HepG2 (cell line): ENCODE data around the gene AGBL1. TPM values are rescaled to one million over a fixed set of nuclear protein-coding genes. Genes with fewer than 3 reads are reported as not detected.

ENCODE experiments used
- ATAC-seq: fragments of 200-7000 bp; cut with Tn5 transposase; 3 replicates; pipeline ENCODE4 v1.9.1; 2020; ENCODE audit warnings: mild to moderate bottlenecking, moderate library complexity
- BruUV-seq: library from RNA; stranded (reverse); fragments of 400-500 nt; replicated peaks from 2 replicates; lab custom pipeline; 2021; lab: Mats Ljungman, UMichigan
- CTCF ChIA-PET: fragments of 300-600 bp; formaldehyde crosslinking; extraction: SDS; loops from one replicate; lab custom pipeline; 2021; ENCODE audit warnings: low total read pairs, inconsistent platforms, low intra/inter-chr PET ratio; lab: Yijun Ruan, JAX
- POLR2A ChIA-PET: fragments of 350-600 bp; sonication (Branson Sonifier 250); formaldehyde crosslinking; loops from one replicate; lab custom pipeline; 2020; ENCODE audit warnings: antibody characterized with exemption, inconsistent platforms; lab: Yijun Ruan, JAX
- DNase-seq: peaks from one replicate; pipeline ENCODE4 v3.0.0-alpha.2; 2015; ENCODE audit warnings: low spot score
- FAIRE-seq: peaks from 3 replicates; lab custom pipeline; 2011; peaks lifted over from hg19 to GRCh38; lab: Jason Lieb, UNC
- H2AFZ ChIP-seq: one replicate; pipeline ENCODE4 v1.6.1; 2011; ENCODE audit warnings: low read length, inconsistent platforms
- H3K27ac ChIP-seq: fragments of 300-600 bp; 3 replicates; pipeline ENCODE4 v1.8.0; 2011; ENCODE audit warnings: mixed run types, mild to moderate bottlenecking, mixed read lengths, low read length, inconsistent platforms; ENCODE audit not compliant: insufficient read depth; ENCODE audit errors: extremely low read length
- H3K27me3 ChIP-seq, 2 experiments: fragments of 200-600 bp in 1 of 2; 2 replicates in 1 of 2; 3 replicates in 1 of 2; pipeline versions ENCODE4 v1.6.0 to v1.8.0; 2011; ENCODE audit warnings: low read length in 2 of 2, mild to moderate bottlenecking in 2 of 2, moderate library complexity in 2 of 2, inconsistent platforms in 1 of 2; ENCODE audit not compliant: insufficient read depth in 2 of 2, control insufficient read depth in 1 of 2
- H3K36me3 ChIP-seq, 2 experiments: fragments of 200-600 bp in 1 of 2; replicated peaks in 1 of 2; 2 replicates in 1 of 2; 3 replicates in 1 of 2; pipeline versions ENCODE4 v1.5.1 to v1.8.0; 2011; ENCODE audit warnings: low read length in 2 of 2, inconsistent platforms in 1 of 2; ENCODE audit not compliant: insufficient read depth in 2 of 2, control insufficient read depth in 1 of 2
- H3K4me1 ChIP-seq: 2 replicates; pipeline ENCODE4 v1.5.1; 2012; ENCODE audit warnings: low read length, inconsistent platforms; ENCODE audit not compliant: insufficient read depth
- H3K4me2 ChIP-seq: 2 replicates; pipeline ENCODE4 v1.6.0; 2011; ENCODE audit warnings: low read depth, low read length, inconsistent platforms
- H3K4me3 ChIP-seq, 3 experiments: fragments of 200-600 bp in 1 of 3; sonication (generic), shearing (Covaris generic) in 1 of 3; replicated peaks in 1 of 3; 2 replicates each; pipeline ENCODE4 v1.5.1; 2011 to 2016; ENCODE audit warnings: low read length in 3 of 3, inconsistent platforms in 2 of 3, low read depth in 2 of 3, mild to moderate bottlenecking in 2 of 3, control low read depth in 1 of 3, mixed read lengths in 1 of 3; ENCODE audit not compliant: insufficient read depth in 1 of 3
- H3K79me2 ChIP-seq: one replicate; pipeline ENCODE4 v1.6.1; 2011; ENCODE audit warnings: low read length, inconsistent platforms; ENCODE audit not compliant: insufficient read depth
- H3K9ac ChIP-seq: 2 replicates; pipeline ENCODE4 v1.6.0; 2011; ENCODE audit warnings: mild to moderate bottlenecking, low read depth, low read length, inconsistent platforms; ENCODE audit not compliant: insufficient read depth
- H3K9me3 ChIP-seq: 2 replicates; pipeline ENCODE4 v1.5.1; 2012; ENCODE audit warnings: mild to moderate bottlenecking, low read length
- H4K20me1 ChIP-seq: 2 replicates; pipeline ENCODE4 v1.6.0; 2011; ENCODE audit warnings: inconsistent platforms, mild to moderate bottlenecking, low read length, moderate library complexity; ENCODE audit not compliant: insufficient read depth
- AGO1 ChIP-seq: fragments of 200-400 bp; formaldehyde crosslinking; IDR thresholded peaks from 2 replicates; pipeline ENCODE4 v1.6.1; 2017; ENCODE audit warnings: mild to moderate bottlenecking, low read depth, low read length, moderate library complexity; ENCODE audit not compliant: poor library complexity, severe bottlenecking
- BHLHE40 ChIP-seq: IDR thresholded peaks from 2 replicates; pipeline ENCODE4 v1.6.1; 2011; ENCODE audit warnings: low read length, improper control_type of control experiment
- HES4 ChIP-seq: sonication (generic); formaldehyde crosslinking; IDR thresholded peaks from 2 replicates; pipeline ENCODE4 v1.9.0; 2021; ENCODE audit warnings: mild to moderate bottlenecking, missing genetic modification reagents, borderline replicate concordance
- HINFP ChIP-seq: sonication (generic); formaldehyde crosslinking; IDR thresholded peaks from 2 replicates; pipeline ENCODE4 v1.4.0; 2020; ENCODE audit warnings: low read depth, mild to moderate bottlenecking, missing genetic modification reagents
- HOXA5 ChIP-seq: sonication (generic); formaldehyde crosslinking; IDR thresholded peaks from 2 replicates; pipeline ENCODE4 v1.4.0; 2020; ENCODE audit warnings: missing genetic modification reagents
- HOXD1 ChIP-seq: sonication (generic); formaldehyde crosslinking; IDR thresholded peaks from 2 replicates; pipeline ENCODE4 v1.5.0; 2020; ENCODE audit warnings: missing genetic modification reagents
- JUNB ChIP-seq: sonication (generic); formaldehyde crosslinking; IDR thresholded peaks from 2 replicates; pipeline ENCODE4 v1.8.0; 2022; ENCODE audit warnings: missing genetic modification reagents, mild to moderate bottlenecking, borderline replicate concordance
- RBM22 ChIP-seq: fragments of 200-400 bp; formaldehyde crosslinking; optimal IDR thresholded peaks from 2 replicates; pipeline ENCODE3; 2017; ENCODE audit warnings: mild to moderate bottlenecking, low read length, moderate library complexity
- RFX1 ChIP-seq: fragments of 450-650 bp; IDR thresholded peaks from 2 replicates; pipeline ENCODE4 v1.6.1; 2017
- RFXANK ChIP-seq: IDR thresholded peaks from 2 replicates; pipeline ENCODE4 v1.6.1; 2016
- RXRA ChIP-seq: sonication (generic); formaldehyde crosslinking; IDR thresholded peaks from 2 replicates; pipeline ENCODE4 v1.5.1; 2020; ENCODE audit warnings: missing genetic modification reagents
- SNRNP70 ChIP-seq: fragments of 200-400 bp; formaldehyde crosslinking; IDR thresholded peaks from 2 replicates; pipeline ENCODE4 v1.6.1; 2017; ENCODE audit warnings: mild to moderate bottlenecking, low read depth, low read length, moderate library complexity
- TEAD2 ChIP-seq: sonication (generic); formaldehyde crosslinking; IDR thresholded peaks from 2 replicates; pipeline ENCODE4 v1.9.0; 2021; ENCODE audit warnings: missing genetic modification reagents
- TSC22D2 ChIP-seq: sonication (generic); formaldehyde crosslinking; IDR thresholded peaks from 2 replicates; pipeline ENCODE4 v1.5.1; 2020; ENCODE audit warnings: missing genetic modification reagents, mild to moderate bottlenecking, borderline replicate concordance
- ZNF136 ChIP-seq: sonication (generic); formaldehyde crosslinking; IDR thresholded peaks from 2 replicates; pipeline ENCODE4 v1.8.1; 2022; ENCODE audit warnings: low read depth, mild to moderate bottlenecking, moderate library complexity, missing genetic modification reagents
- WGBS: methylation state at CpG from one replicate; pipeline ENCODE4 v1.1.6; 2017; ENCODE audit warnings: low lambda C conversion rate; 5-methylcytosine and 5-hydroxymethylcytosine counted together
- in situ Hi-C: cut with HindIII; loops from 2 replicates; pipeline ENCODE4 v1.10.0; 2017; ENCODE audit warnings: low pct_unique_long_range_greater_than_20kb; ENCODE audit not compliant: extremely low pct_ligation_motif_present
- intact Hi-C: fragments of 100-400 bp; cut with micrococcal nuclease; formaldehyde crosslinking; loops from one replicate; pipeline ENCODE4 v1.10.0; 2022; ENCODE audit not compliant: unreplicated experiment
- polyA plus RNA-seq, 8 experiments: library from polyadenylated mRNA; depleted of rRNA in 3 of 8; stranded (reverse) in 7 of 8; unstranded in 1 of 8; fragments of >200 nt; fragmentation: Illumina TruSeq in 4 of 8; extraction: Trizol in 4 of 8; gene quantifications; 2 replicates each; pipeline versions ENCODE4 v1.2.1 to v1.2.3, GENCODE V29; 2011 to 2016; ENCODE audit warnings: low read depth in 4 of 8, missing spikeins in 1 of 8, mixed read lengths in 1 of 8; ENCODE audit not compliant: insufficient read depth in 1 of 8
- total RNA-seq, 5 experiments: library from RNA; depleted of rRNA; stranded (reverse); fragments of >200 nt; fragmentation: Illumina TruSeq; extraction: Trizol; gene quantifications; 2 replicates each; pipeline ENCODE4 v1.2.3, GENCODE V29; 2016; ENCODE audit warnings: low read depth in 1 of 5

The AGBL1 gene
- total and polyA plus RNA-seq, 2 of the 13 experiments (the other 11 are each of a cell fraction or from before 2014, with no cell fraction given), result 0.01 TPM; not detected in 1

- no peak for FAIRE-seq
- in situ Hi-C loops, result no loop called here
- CTCF ChIA-PET, result no interaction called here
Measured at GRCh38 chr15:86205096-86205495, 125.4 kb downstream of the AGBL1 start.

GRCh38 chr15:86213420-86213819, 133.7 kb downstream of the AGBL1 start:
- H3K36me3 ChIP-seq, result no peaks in the 10 kb centered on the region
- H3K4me3 ChIP-seq, result no peak overlapping the region
- in situ Hi-C loops (no loop called here), intact Hi-C loops (no loop called here)
- ChIA-PET POLR2A (no interaction called here), CTCF (no interaction called here)
- no peaks in the 10 kb centered on the region for H3K79me2 ChIP-seq
- no peak overlapping the region for H2AFZ ChIP-seq
- H3K27me3 ChIP-seq, result no peaks in the 10 kb centered on the region
- TF ChIP-seq ZNF136 (CRISPR knock-in tag), result no peak
- no peak for TF ChIP-seq HES4 (CRISPR knock-in tag)
- TF ChIP-seq RFXANK (CRISPR knock-in tag), result no peak
- TF ChIP-seq HINFP, result no peak
- no peak for TF ChIP-seq HOXA5
- no peak for TF ChIP-seq RBM22
- TF ChIP-seq HOXD1 (CRISPR knock-in tag), result no peak
- TF ChIP-seq TEAD2 (CRISPR knock-in tag), result no peak
- TF ChIP-seq BHLHE40, result no peak
- no peak for TF ChIP-seq TSC22D2
- TF ChIP-seq RXRA (CRISPR knock-in tag), result no peak
- ATAC-seq, result no peak
- no peak for DNase-seq
- no TSS peak for BruUV-seq
- no peak overlapping the region for H3K4me2 ChIP-seq
- WGBS, result 12% methylated on average over 2 of the region's 3 CpGs
- H4K20me1 ChIP-seq, result no peaks in the 10 kb centered on the region
- H3K9ac ChIP-seq, result no peak overlapping the region
- no peaks in the 10 kb centered on the region for H3K4me1 ChIP-seq
- no peak overlapping the region for H3K27ac ChIP-seq
- no peak for FAIRE-seq
- H3K9me3 ChIP-seq, result peaks cover 15% of the 10 kb centered on the region

More at GRCh38 chr15:86205096-86205495, 125.4 kb downstream of the AGBL1 start:
- no peak for TF ChIP-seq RFX1
- TF ChIP-seq AGO1, result no peak
- TF ChIP-seq JUNB (CRISPR knock-in tag), result no peak
- TF ChIP-seq SNRNP70, result no peak
- TF ChIP-seq, all 625 proteins: peak for 0
- Histone ChIP-seq H3K79me2 (no peaks in the 10 kb centered on the region), H3K36me3 (no peaks in the 10 kb centered on the region), H3K4me1 (no peaks in the 10 kb centered on the region), H2AFZ (no peak overlapping the region), H3K27ac (no peak overlapping the region), H3K4me3 (no peak overlapping the region), H3K4me2 (no peak overlapping the region), H3K9me3 (no peaks in the 10 kb centered on the region), H4K20me1 (no peaks in the 10 kb centered on the region), H3K27me3 (no peaks in the 10 kb centered on the region), H3K9ac (no peak overlapping the region)
- DNase-seq (no peak), ATAC-seq (no peak)
- intact Hi-C loops, result no loop called here
- WGBS, result 16% methylated on average over 2 of the region's 2 CpGs
- POLR2A ChIA-PET, result no interaction called here
- no TSS peak for BruUV-seq
